ENCODE results near the gene KRTAP3-3.

Gene KRTAP3-3

DNA sequence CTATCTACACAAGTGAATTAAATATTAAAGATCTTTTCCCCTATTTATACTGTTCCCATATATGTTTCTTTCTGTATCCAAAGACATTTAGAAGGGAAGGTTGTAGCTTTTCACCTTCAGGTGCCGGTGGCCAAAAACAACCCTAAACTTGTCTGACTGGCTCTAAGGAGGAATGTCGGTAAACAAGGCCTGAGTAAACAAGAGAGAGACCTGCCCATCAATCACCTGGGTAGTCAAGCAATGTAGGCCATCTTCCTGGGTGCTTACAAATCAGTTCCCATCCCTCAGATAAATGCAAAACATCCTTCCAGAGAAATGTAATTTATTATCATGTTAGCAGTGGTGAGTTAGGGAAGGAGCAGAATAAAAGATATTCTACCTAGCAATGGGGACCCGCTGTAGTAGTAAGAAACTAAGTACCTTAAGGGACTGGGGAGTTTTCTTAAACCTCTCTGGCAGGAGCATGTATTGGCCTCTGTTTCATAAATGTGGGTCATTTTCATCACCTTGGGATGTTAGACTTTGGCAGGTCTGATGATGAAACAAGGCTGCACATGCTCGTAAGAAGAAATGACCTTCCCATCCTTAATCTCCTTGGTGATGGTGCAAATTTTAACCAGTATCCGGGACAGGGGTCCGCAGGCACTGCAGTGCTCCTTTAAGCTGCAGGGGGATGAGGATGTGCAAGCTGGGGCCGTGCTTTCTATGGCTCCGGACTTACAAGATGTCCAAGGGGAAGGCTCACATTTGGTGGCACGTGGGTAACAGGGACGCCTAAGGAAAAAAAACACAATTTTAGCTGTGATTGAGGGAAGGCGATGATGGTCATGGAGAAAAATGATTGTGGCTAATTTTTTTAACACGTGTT, 35.6 kb downstream of the KRTAP3-3 start:
- H2BK5ac ChIP-seq (ENCODE audit: low read length) = no peak overlapping the region
- no peaks in the 10 kb centered on the region for H3K36me3 ChIP-seq (ENCODE audit: control insufficient read depth, insufficient read depth, low read length)
- H3K79me2 ChIP-seq (ENCODE audit: control insufficient read depth, insufficient read depth, low read length) = no peaks in the 10 kb centered on the region
- no peak overlapping the region for H3K56ac ChIP-seq (ENCODE audit: low read length)
- no peak overlapping the region for H4K5ac ChIP-seq (ENCODE audit: low read length)
- no peak overlapping the region for H3K9ac ChIP-seq (ENCODE audit: low read length)
- no peak overlapping the region for H4K8ac ChIP-seq (ENCODE audit: low read depth, low read length)
- H3K79me1 ChIP-seq (ENCODE audit: low read length) = no peaks in the 10 kb centered on the region
- peak; percentile 33 for DNase-seq
- no peak overlapping the region for H3K4ac ChIP-seq (ENCODE audit: low read depth, low read length)
- H2BK120ac ChIP-seq (ENCODE audit: low read depth, low read length) = no peak overlapping the region
- no peak overlapping the region for H3K4me3 ChIP-seq (ENCODE audit: low read length)
- WGBS (ENCODE audit: extremely low coverage, insufficient coverage, low lambda C conversion rate) = no CpG with 5 or more reads among the region's 12 CpGs
- H2AK5ac ChIP-seq (ENCODE audit: low read length) = no peak overlapping the region
- H3K18ac ChIP-seq (ENCODE audit: low read length) = no peak overlapping the region
- H3K27ac ChIP-seq (ENCODE audit: low read depth, low read length) = no peak overlapping the region
- no peak overlapping the region for H3K4me2 ChIP-seq (ENCODE audit: low read length)
- no peak overlapping the region for H3K23ac ChIP-seq (ENCODE audit: low read length)
- no peak overlapping the region for H2BK15ac ChIP-seq (replicated peaks; ENCODE audit: low read depth)
- no peaks in the 10 kb centered on the region for H3K4me1 ChIP-seq (ENCODE audit: control insufficient read depth, low read depth, low read length)
- no peaks in the 10 kb centered on the region for H3K27me3 ChIP-seq (ENCODE audit: insufficient read depth, low read length, poor library complexity)

DNA sequence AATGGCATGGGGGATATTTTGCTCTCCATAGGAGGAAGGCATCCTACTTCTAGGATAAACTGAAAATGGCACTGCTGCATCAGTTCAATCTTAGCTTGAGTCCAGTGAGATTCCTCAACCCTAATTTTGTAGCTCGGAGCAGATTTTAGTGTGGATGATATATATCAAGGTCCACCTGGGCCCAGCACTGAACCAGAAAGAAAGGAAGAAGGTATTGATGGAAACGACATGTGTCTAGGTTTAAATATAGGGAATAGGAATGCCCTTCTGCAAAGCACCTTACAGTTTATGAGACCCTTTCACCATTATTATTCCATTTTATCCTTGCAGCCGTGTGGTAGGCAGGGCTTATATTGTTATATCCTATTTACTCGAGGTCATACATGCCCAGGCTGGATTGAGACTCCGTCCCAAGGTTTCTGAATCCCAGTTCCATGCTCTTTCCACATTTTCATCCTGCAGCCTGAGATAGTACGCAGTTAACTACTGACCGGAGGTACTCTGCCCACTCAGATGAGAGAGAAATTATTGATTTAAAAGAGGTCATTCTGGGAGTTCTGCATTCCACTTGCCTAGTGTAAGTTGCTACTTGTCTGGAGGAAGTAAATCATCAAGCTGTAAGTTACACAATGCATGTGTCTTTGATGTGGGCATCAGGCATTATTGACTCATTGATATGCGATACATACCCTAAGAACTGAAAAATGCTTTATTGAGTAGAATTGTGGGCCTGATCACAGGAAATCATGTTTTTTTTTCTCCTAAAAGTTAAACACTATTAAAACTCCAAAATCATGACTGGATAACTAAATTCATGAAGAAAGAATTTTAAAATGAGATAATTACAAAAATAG, 37.3 kb downstream of the KRTAP3-3 start:
- Histone ChIP-seq H3K79me1 (ENCODE audit: low read length) (no peaks in the 10 kb centered on the region), H3K79me2 (ENCODE audit: control insufficient read depth, insufficient read depth, low read length) (no peaks in the 10 kb centered on the region), H3K23ac (ENCODE audit: low read length) (no peak overlapping the region), H3K4me2 (ENCODE audit: low read length) (no peak overlapping the region), H2AK5ac (ENCODE audit: low read length) (no peak overlapping the region), H4K8ac (ENCODE audit: low read depth, low read length) (no peak overlapping the region), H3K4ac (ENCODE audit: low read depth, low read length) (no peak overlapping the region), H3K9ac (ENCODE audit: low read length) (no peak overlapping the region), H3K27ac (ENCODE audit: low read depth, low read length) (no peak overlapping the region), H2BK15ac (replicated peaks; ENCODE audit: low read depth) (no peak overlapping the region), H3K36me3 (ENCODE audit: control insufficient read depth, insufficient read depth, low read length) (no peaks in the 10 kb centered on the region), H2BK120ac (ENCODE audit: low read depth, low read length) (no peak overlapping the region), H3K4me3 (ENCODE audit: low read length) (no peak overlapping the region), H3K27me3 (ENCODE audit: insufficient read depth, low read length, poor library complexity) (no peaks in the 10 kb centered on the region), H3K18ac (ENCODE audit: low read length) (no peak overlapping the region), H3K56ac (ENCODE audit: low read length) (no peak overlapping the region), H4K5ac (ENCODE audit: low read length) (no peak overlapping the region), H3K4me1 (ENCODE audit: control insufficient read depth, low read depth, low read length) (no peaks in the 10 kb centered on the region), H2BK5ac (ENCODE audit: low read length) (no peak overlapping the region)
- WGBS (ENCODE audit: extremely low coverage, insufficient coverage, low lambda C conversion rate) = no CpG with 5 or more reads among the region's 8 CpGs
- no peak for DNase-seq

DNA sequence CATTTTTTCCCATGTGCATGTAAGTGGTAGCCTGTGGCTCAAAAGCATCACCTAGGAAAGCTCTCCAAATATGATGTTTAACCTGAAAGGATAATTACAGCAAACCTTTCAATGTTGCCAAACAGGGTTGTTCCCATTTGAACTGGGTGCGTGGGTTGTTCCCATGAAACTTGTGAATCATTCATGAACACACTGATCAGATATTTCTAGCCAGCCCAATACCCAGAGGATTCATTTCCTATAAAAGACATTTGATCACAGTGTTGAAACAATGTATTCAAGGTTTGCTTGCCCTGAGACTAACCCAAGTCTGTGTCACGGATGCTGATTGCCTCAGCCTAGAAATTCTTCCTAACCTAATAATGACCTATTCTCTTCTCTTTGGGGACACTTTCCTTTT, 40.1 kb downstream of the KRTAP3-3 start:
- no peak overlapping the region for H3K23ac ChIP-seq (ENCODE audit: low read length)
- no peak overlapping the region for H2AK5ac ChIP-seq (ENCODE audit: low read length)
- no peaks in the 10 kb centered on the region for H3K79me2 ChIP-seq (ENCODE audit: control insufficient read depth, insufficient read depth, low read length)
- no peak overlapping the region for H2BK5ac ChIP-seq (ENCODE audit: low read length)
- DNase-seq = no peak
- no CpG with 5 or more reads among the region's 2 CpGs for WGBS (ENCODE audit: extremely low coverage, insufficient coverage, low lambda C conversion rate)
- no peak overlapping the region for H3K9ac ChIP-seq (ENCODE audit: low read length)
- no peak overlapping the region for H4K5ac ChIP-seq (ENCODE audit: low read length)
- H3K56ac ChIP-seq (ENCODE audit: low read length) = no peak overlapping the region
- H2BK15ac ChIP-seq (replicated peaks; ENCODE audit: low read depth) = no peak overlapping the region
- H2BK120ac ChIP-seq (ENCODE audit: low read depth, low read length) = no peak overlapping the region
- H3K4me2 ChIP-seq (ENCODE audit: low read length) = no peak overlapping the region
- H3K36me3 ChIP-seq (ENCODE audit: control insufficient read depth, insufficient read depth, low read length) = no peaks in the 10 kb centered on the region
- no peaks in the 10 kb centered on the region for H3K4me1 ChIP-seq (ENCODE audit: control insufficient read depth, low read depth, low read length)
- H3K27me3 ChIP-seq (ENCODE audit: insufficient read depth, low read length, poor library complexity) = no peaks in the 10 kb centered on the region
- H3K4ac ChIP-seq (ENCODE audit: low read depth, low read length) = no peak overlapping the region
- H3K4me3 ChIP-seq (ENCODE audit: low read length) = no peak overlapping the region
- no peak overlapping the region for H3K18ac ChIP-seq (ENCODE audit: low read length)
- H4K8ac ChIP-seq (ENCODE audit: low read depth, low read length) = no peak overlapping the region
- H3K27ac ChIP-seq (ENCODE audit: low read depth, low read length) = no peak overlapping the region
- H3K79me1 ChIP-seq (ENCODE audit: low read length) = no peaks in the 10 kb centered on the region

DNA sequence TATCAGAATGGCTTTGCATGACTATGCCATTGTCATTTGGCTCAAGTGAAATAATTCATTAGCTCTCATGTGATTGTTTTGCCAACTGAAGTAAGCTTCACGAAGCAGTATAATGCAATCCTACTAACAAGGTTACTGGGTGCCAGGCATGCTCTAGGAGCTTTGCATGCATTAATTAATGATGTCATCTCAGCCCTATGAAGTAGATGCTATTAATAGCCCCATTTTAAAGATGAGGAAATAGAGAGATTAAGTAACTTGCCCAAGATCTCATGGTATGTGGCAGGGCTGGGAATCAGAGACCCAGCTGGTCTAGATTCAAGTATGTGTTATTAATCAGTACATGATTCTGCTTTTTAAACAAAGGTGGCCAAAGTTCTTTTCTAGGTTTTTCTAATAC, 41.3 kb downstream of the KRTAP3-3 start:
- H4K5ac ChIP-seq (ENCODE audit: low read length) = no peak overlapping the region
- no CpG with 5 or more reads among the region's 1 CpG for WGBS (ENCODE audit: extremely low coverage, insufficient coverage, low lambda C conversion rate)
- H3K36me3 ChIP-seq (ENCODE audit: control insufficient read depth, insufficient read depth, low read length) = no peaks in the 10 kb centered on the region
- no peak overlapping the region for H2BK120ac ChIP-seq (ENCODE audit: low read depth, low read length)
- H3K79me2 ChIP-seq (ENCODE audit: control insufficient read depth, insufficient read depth, low read length) = no peaks in the 10 kb centered on the region
- no peak overlapping the region for H2AK5ac ChIP-seq (ENCODE audit: low read length)
- no peak overlapping the region for H3K9ac ChIP-seq (ENCODE audit: low read length)
- H3K23ac ChIP-seq (ENCODE audit: low read length) = no peak overlapping the region
- no peak overlapping the region for H4K8ac ChIP-seq (ENCODE audit: low read depth, low read length)
- no peaks in the 10 kb centered on the region for H3K79me1 ChIP-seq (ENCODE audit: low read length)
- H3K4ac ChIP-seq (ENCODE audit: low read depth, low read length) = no peak overlapping the region
- no peak overlapping the region for H3K4me2 ChIP-seq (ENCODE audit: low read length)
- no peak overlapping the region for H2BK15ac ChIP-seq (replicated peaks; ENCODE audit: low read depth)
- no peaks in the 10 kb centered on the region for H3K4me1 ChIP-seq (ENCODE audit: control insufficient read depth, low read depth, low read length)
- no peak overlapping the region for H3K18ac ChIP-seq (ENCODE audit: low read length)
- H3K4me3 ChIP-seq (ENCODE audit: low read length) = no peak overlapping the region
- H3K27ac ChIP-seq (ENCODE audit: low read depth, low read length) = no peak overlapping the region
- DNase-seq = peak; percentile 10
- H3K27me3 ChIP-seq (ENCODE audit: insufficient read depth, low read length, poor library complexity) = no peaks in the 10 kb centered on the region
- no peak overlapping the region for H2BK5ac ChIP-seq (ENCODE audit: low read length)
- H3K56ac ChIP-seq (ENCODE audit: low read length) = no peak overlapping the region

DNA sequence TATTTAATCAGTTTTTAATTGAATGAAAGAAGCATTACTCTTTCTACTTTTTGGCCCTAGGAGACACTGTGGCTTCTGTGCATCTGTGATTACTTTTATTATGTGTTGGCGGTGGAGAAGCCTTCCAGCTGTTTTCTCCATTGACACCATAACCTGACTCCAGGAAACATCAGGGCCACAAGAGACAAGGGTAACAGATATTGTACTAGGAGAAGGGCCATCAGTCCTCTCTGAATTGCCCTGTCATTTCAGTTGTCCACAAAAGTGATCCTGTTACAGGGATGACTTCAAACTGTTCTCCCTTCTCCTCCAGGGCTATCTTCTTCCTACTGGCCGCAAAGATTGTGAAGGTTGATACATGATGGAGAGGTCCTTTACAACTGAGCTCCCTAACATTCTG, 41.8 kb downstream of the KRTAP3-3 start:
- Histone ChIP-seq H2AK5ac (ENCODE audit: low read length) (no peak overlapping the region), H2BK5ac (ENCODE audit: low read length) (no peak overlapping the region), H3K4me2 (ENCODE audit: low read length) (no peak overlapping the region), H4K5ac (ENCODE audit: low read length) (no peak overlapping the region), H3K79me2 (ENCODE audit: control insufficient read depth, insufficient read depth, low read length) (no peaks in the 10 kb centered on the region), H3K56ac (ENCODE audit: low read length) (no peak overlapping the region), H3K79me1 (ENCODE audit: low read length) (no peaks in the 10 kb centered on the region), H4K8ac (ENCODE audit: low read depth, low read length) (no peak overlapping the region), H3K18ac (ENCODE audit: low read length) (no peak overlapping the region), H3K4me3 (ENCODE audit: low read length) (no peak overlapping the region), H3K27me3 (ENCODE audit: insufficient read depth, low read length, poor library complexity) (no peaks in the 10 kb centered on the region), H2BK120ac (ENCODE audit: low read depth, low read length) (no peak overlapping the region), H2BK15ac (replicated peaks; ENCODE audit: low read depth) (no peak overlapping the region), H3K23ac (ENCODE audit: low read length) (no peak overlapping the region), H3K4me1 (ENCODE audit: control insufficient read depth, low read depth, low read length) (no peaks in the 10 kb centered on the region), H3K4ac (ENCODE audit: low read depth, low read length) (no peak overlapping the region), H3K36me3 (ENCODE audit: control insufficient read depth, insufficient read depth, low read length) (no peaks in the 10 kb centered on the region), H3K27ac (ENCODE audit: low read depth, low read length) (no peak overlapping the region), H3K9ac (ENCODE audit: low read length) (no peak overlapping the region)
- DNase-seq = no peak
- no CpG with 5 or more reads among the region's 2 CpGs for WGBS (ENCODE audit: extremely low coverage, insufficient coverage, low lambda C conversion rate)

Measured in mesendoderm (in vitro differentiated cells).